VCaP (cell line): Measurements from ENCODE around the gene BEND6.

Experiments used
- H3K27ac ChIP-seq: fragments of 450-650 bp; 2 replicates; pipeline ENCODE4 v1.5.1; 2017
- CTCF ChIP-seq: fragments of 450-650 bp; conservative IDR thresholded peaks from 2 replicates; pipeline ENCODE4 v1.5.1; 2017; ENCODE audit warnings: mild to moderate bottlenecking, moderate library complexity

Gene BEND6

GRCh38 chr6:56954403-56955170, at the start of gene BEND6:
BEND6 (plus strand) TSS chr6:56955107; CDS start chr6:56981811, 26,704 bp downstream.
- no peak for TF ChIP-seq CTCF
- peak within 1 kb of the TSS; percentile 80 for H3K27ac ChIP-seq

GRCh38 chr6:56905378-56905777, 49.5 kb upstream of the BEND6 start:
- H3K27ac ChIP-seq: no peak overlapping the region
- TF ChIP-seq CTCF: no peak

GRCh38 chr6:56906752-56907151, 48.2 kb upstream of the BEND6 start:
- H3K27ac ChIP-seq: no peak overlapping the region
- no peak for TF ChIP-seq CTCF

GRCh38 chr6:56909115-56909907, 45.6 kb upstream of the BEND6 start:
- no peak overlapping the region for H3K27ac ChIP-seq
- TF ChIP-seq CTCF: no peak

GRCh38 chr6:56911847-56912246, 43.1 kb upstream of the BEND6 start:
- no peak overlapping the region for H3K27ac ChIP-seq
- no peak for TF ChIP-seq CTCF

GRCh38 chr6:56913285-56914074, 41.4 kb upstream of the BEND6 start:
- TF ChIP-seq CTCF: no peak
- H3K27ac ChIP-seq: no peak overlapping the region
